Mononuclear cell (primary cell): ENCODE results near the gene RUFY1. TPM values are rescaled to one million over a fixed set of nuclear protein-coding genes. Genes with fewer than 3 reads are reported as not detected.
"Not testable (repeated sequence)": the region's sequence is repeated elsewhere in the genome, so short reads cannot be mapped to it uniquely, and the experiment has no call there.

ENCODE experiments used
- H3K27me3 ChIP-seq: 2 replicates; pipeline ENCODE4 v1.6.0; 2011; ENCODE audit warnings: low read length, control low read depth; ENCODE audit not compliant: insufficient read depth
- H3K4me1 ChIP-seq: 2 replicates; pipeline ENCODE4 v1.5.1; 2011; ENCODE audit warnings: mild to moderate bottlenecking, low read length, control low read depth; ENCODE audit not compliant: insufficient read depth
- H3K4me3 ChIP-seq: 2 replicates; pipeline ENCODE4 v1.5.1; 2011; ENCODE audit warnings: mild to moderate bottlenecking, low read length, moderate library complexity
- H3K9me3 ChIP-seq: 2 replicates; pipeline ENCODE4 v1.5.1; 2011; ENCODE audit warnings: low read depth, mild to moderate bottlenecking, control low read depth, low read length
- total RNA-seq: library from RNA; depleted of rRNA; stranded (reverse); fragments of >200 nt; gene quantifications from one replicate; pipeline ENCODE4 v1.2.3, GENCODE V29; 2012

The RUFY1 gene
- total RNA-seq, 1 donor: 68.8 TPM

DNA sequence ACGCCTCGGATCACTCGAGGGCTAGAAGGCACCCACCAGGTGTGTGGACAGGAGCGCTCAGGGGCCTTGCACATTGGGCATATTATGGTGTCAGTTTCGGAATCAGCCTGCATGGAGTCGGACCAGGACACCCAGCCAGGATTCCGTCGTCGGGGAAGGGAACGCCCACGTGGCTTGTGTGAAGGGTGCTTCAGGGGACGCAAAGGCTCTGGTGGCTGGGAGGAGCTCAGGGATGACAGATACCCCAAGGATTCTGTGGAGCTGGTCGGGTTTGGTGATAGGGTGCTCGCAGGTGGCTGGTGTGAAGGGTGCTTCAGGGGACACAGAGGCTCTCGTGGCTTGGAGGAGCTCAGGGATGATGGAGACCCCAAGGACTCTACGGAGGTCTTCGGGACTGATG, 92.3 kb downstream of the RUFY1 start:
- H3K4me3 ChIP-seq, H3K27me3 ChIP-seq, H3K4me1 ChIP-seq, H3K9me3 ChIP-seq: not testable (repeated sequence)

DNA sequence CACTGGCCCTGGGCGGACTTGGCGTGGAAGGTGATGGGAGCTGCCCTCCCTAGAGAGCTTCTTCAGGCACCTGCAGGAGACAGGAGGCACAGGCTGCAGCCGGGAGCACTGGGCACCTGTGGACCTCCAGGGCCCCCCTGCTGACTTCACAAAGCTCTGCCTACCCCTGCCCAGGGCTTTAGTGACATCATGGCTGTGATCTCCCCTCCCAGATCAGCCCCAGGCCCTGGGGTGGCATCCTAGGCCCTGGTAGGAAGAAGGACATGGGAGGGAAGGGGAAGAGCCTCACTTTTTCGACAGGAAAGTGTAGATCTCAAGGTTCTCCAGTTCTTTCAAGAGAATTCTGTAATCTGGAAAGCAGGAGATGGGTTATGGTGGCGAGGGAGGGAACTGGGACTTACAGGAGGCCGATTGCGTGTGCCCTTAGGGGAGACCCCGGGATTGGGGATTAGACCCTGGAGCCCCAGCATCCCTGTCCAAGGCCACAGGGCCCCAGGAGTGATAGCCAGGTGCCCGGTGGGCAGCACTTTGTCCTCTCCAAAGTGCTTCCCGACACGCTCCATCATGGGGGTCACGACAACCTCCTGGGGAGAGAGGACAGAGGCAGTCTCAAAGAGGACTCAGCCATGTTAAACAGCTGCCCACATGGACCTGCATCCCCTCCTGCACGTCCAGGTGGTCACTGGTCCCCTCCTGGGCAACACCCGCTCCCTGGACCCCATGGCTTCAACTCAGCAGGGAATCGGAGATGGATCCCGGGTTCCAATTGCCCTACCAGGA, 93.0 kb downstream of the RUFY1 start:
- H3K9me3 ChIP-seq, H3K4me3 ChIP-seq, H3K27me3 ChIP-seq, H3K4me1 ChIP-seq: not testable (repeated sequence)

DNA sequence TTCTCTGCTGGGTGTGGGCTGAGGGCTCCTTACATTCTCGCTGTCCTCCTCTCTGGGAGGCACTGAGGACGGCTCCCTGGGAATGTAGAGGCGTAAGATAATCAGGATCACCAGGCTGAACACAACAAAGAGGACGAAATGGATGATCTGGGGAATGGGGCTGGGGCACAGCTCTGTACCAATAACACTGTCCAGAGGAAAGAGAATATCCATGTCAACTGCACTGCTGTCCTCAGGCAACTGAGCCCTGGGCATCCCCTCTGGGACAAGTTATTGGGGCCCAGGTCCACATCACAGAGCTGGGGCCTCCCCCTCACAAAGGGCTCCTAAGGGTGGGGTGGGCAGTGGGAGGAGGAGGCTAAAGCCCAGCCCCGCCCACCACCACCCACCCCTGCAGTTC, 94.4 kb downstream of the RUFY1 start:
- H3K27me3 ChIP-seq: not testable (repeated sequence)

DNA sequence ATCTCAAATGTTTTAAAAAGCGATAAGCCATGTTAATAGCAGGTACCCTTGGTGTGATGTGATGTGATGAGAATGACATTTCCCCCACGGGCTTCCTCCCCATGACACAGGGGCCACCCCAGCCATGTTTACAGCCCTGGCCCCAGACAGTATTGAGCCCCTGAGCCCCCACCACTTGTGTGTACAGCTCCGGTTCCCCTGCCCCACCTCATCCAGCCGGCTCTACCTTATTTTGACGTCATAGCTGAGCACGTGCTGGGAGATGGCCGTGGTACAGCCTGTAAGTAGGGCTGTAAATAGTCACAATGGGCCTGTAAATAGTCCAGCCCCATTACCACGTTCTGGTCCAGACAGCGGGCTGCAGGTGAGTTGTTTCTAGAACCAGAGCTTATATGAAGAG, 98.1 kb downstream of the RUFY1 start:
- Histone ChIP-seq H3K4me1 (no peaks in the 10 kb centered on the region), H3K9me3 (no peaks in the 10 kb centered on the region), H3K27me3 (no peaks in the 10 kb centered on the region), H3K4me3 (no peak overlapping the region)

More for the DNA sequence above, 94.4 kb downstream of the RUFY1 start:
- H3K9me3 ChIP-seq, H3K4me1 ChIP-seq, H3K4me3 ChIP-seq: not testable (repeated sequence)

DNA sequence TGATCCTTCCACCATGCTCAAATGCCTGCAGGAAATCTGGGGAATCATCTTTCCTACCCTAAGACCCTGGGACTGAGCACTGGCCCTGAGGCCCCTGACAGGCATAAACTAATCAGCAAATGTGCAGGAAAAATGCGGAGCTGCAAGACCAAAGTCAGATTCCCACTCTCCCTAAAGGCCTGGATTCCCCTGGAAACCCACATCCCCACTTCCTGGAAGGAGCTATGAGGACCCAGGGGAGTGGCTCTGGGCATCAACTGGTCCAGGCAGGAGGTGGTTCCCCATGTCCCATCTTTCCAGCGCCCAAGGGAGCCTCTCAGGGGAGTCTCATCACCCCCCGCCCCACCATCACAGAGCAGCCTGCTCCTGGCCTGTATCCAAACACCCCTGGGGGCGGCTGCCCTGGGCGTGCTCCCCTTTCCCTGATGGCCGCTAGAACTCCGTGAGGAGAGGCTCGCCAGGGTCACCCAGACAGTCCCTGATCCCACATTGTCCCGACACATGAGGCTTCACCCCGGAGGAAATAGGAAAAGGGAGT, 98.9 kb downstream of the RUFY1 start:
- H3K4me3 ChIP-seq: not testable (repeated sequence)

DNA sequence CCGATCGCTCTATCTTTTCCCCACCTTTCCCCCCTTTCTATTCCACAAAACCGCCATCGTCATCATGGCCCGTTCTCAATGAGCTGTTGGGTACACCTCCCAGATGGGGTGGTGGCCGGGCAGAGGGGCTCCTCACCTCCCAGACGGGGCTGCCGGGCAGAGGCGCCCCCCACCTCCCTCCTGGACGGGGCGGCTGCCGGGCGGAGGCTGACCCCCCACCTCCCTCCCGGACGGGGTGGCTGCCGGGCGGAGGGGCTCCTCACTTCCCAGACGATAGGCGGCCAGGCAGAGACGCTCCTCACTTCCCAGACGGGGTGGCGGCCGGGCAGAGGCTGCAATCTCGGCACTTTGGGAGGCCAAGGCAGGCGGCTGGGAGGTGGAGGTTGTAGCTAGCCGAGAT, 99.9 kb downstream of the RUFY1 start:
- H3K4me3 ChIP-seq, H3K27me3 ChIP-seq, H3K4me1 ChIP-seq, H3K9me3 ChIP-seq: not testable (repeated sequence)

More for the DNA sequence above, 98.9 kb downstream of the RUFY1 start:
- H3K4me1 ChIP-seq, H3K27me3 ChIP-seq, H3K9me3 ChIP-seq: not testable (repeated sequence)

DNA sequence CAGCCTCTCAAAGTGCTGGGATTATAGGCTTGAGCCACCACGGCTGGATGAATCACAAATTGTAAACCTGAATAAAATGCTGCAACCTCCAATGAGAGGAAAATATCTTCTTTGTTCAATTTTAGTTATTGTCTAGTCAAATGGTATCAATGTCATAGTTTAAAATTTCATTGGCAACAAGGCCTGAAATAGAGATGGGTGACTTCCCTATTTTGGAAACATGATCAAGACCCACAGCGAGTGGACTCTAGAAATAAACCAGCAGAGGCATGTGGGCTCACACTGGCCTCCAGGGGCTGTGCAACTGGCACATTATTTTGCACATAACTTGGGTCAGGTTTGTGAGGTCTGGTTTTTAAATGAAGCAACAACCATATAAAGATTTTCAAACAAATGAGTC, 102.8 kb downstream of the RUFY1 start:
- not testable (repeated sequence) for H3K27me3 ChIP-seq, H3K9me3 ChIP-seq, H3K4me1 ChIP-seq, H3K4me3 ChIP-seq

DNA sequence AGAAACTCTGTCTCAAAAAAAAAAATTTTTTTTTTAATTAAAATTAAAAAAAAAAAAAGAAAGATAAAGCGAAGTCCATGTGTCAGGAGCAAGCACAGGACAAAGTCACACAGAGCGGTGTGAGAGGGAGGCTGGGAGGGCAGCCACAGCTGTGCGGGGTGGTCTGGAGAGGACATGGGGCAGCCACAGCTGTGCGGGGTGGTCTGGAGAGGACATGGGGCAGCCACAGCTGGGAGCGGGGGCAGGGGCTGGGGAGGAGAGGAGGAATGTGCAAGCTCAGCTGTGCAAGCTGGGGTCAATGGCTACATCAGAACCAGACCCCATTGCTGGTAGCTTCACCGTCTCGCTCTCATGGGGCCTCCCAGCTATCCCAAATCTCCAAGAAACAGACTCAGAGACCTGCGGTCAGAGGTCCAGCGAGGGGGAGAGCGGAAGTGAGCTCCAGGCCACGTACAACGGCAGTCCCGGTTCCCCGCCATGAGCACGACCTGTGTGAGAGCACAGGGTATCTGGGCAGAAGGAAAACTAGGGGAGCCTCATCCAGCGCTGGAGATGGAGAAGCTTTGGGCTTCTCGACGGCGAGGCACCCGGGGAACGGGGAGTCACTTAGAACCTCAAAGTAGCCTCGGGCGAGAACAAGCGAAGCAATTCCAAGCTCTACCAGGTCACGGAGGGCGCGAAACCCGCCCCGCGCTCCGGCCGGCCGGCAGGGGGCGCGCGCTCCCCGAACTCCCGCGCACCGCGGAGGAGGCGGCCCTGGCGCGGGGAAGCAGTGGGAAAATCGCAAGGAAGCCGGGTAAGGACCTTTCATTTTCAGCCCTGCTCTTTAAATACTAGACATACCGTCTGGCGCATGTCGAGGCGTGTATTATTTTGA, 107.2 kb downstream of the RUFY1 start:
- not testable (repeated sequence) for H3K4me1 ChIP-seq, H3K4me3 ChIP-seq, H3K9me3 ChIP-seq, H3K27me3 ChIP-seq

DNA sequence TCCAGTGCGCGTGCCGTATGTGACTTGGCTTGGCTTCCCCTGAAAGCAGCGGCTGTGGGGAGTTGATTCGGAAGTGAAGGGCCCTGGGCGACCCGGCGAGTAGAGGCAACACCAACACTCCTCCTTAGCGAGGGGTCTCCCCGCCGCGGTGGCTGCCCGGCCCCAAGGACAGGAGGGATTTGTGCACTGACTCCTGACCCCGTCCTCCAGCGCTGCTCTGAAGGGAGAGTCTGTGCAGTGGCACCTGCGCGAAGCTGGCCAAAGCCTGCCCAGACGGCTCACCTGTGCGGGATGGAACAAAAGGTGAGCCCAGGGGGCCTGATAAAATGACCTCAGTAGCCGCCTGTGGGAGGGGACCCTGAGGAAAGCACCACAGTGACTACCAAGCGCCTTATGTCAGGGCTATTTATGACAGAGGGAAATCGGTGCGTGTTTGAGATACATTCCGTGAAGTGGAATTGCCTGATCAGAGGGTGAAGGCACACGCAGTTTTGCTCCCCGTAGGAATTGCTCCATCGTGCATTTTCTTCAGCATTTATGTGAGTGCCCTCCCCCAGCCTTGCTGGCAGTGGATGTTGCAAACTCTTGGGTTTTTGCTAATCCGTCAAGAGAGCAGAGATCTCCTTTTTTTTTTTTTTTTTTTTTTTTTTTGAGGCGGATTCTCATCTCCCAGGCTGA, 108.0 kb downstream of the RUFY1 start:
- not testable (repeated sequence) for H3K27me3 ChIP-seq, H3K9me3 ChIP-seq, H3K4me1 ChIP-seq
- H3K4me3 ChIP-seq: peak overlapping the region; percentile 23

Other genes with a start within 250 kb of the RUFY1 start
- gene ADAMTS2, start 205.1 kb upstream of the RUFY1 start, total RNA-seq: 0.21 TPM
- 1,084 TPM for gene HNRNPH1, start 73.1 kb downstream of the RUFY1 start, total RNA-seq
- gene CBY3, start 130.5 kb downstream of the RUFY1 start, total RNA-seq: 0.52 TPM
- 273 TPM for gene CANX, start 148.4 kb downstream of the RUFY1 start, total RNA-seq
- 14.0 TPM for gene MAML1, start 182.3 kb downstream of the RUFY1 start, total RNA-seq
- gene LTC4S, start 243.4 kb downstream of the RUFY1 start, total RNA-seq: 2.5 TPM